Pancreas (tissue), 10 donors: ENCODE results near the gene MEG3. TPM values are rescaled to one million over a fixed set of nuclear protein-coding genes. Genes with fewer than 3 reads are reported as not detected.
A peak's percentile ranks its signal among the peaks of the same experiment; 100 is the strongest.

Source experiments
- ATAC-seq, 4 donors: fragments of 200-7000 bp; cut with Tn5 transposase; one replicate each; pipeline versions ENCODE4 v1.8.0 to v1.9.1; 2020; ENCODE audit warnings: mild to moderate bottlenecking in 4 of 4, moderate library complexity in 4 of 4
- DNase-seq, 6 donors: peaks; one replicate each; pipeline ENCODE4 v3.0.0-alpha.2; 2020
- FAIRE-seq: peaks from 2 replicates; lab custom pipeline; 2012; peaks lifted over from hg19 to GRCh38; lab: Jason Lieb, UNC
- H3K27ac ChIP-seq, 4 donors: fragments of 200-600 bp; sonication (generic); 1 replicate in 3 of 4; 2 replicates in 1 of 4; pipeline versions ENCODE4 v1.5.0 to v1.8.0; 2020
- H3K27me3 ChIP-seq, 4 donors: fragments of 200-600 bp; one replicate each; pipeline ENCODE4 v1.8.0; 2021
- H3K36me3 ChIP-seq, 3 donors: fragments of 200-600 bp; sonication (generic) in 1 of 3; one replicate each; pipeline versions ENCODE4 v1.5.0 to v1.8.0; 2020 to 2021
- H3K4me1 ChIP-seq, 3 donors: fragments of 200-600 bp; one replicate each; pipeline ENCODE4 v1.8.0; 2021
- H3K4me3 ChIP-seq, 4 donors: fragments of 200-600 bp; sonication (generic) in 2 of 4; one replicate each; pipeline versions ENCODE4 v1.5.0 to v1.8.0; 2020 to 2021
- H3K9me3 ChIP-seq, 4 donors: fragments of 200-600 bp; one replicate each; pipeline ENCODE4 v1.8.0; 2021
- CTCF ChIP-seq, 4 donors: fragments of 200-600 bp; sonication (generic) in 3 of 4; IDR thresholded peaks; one replicate each; pipeline versions ENCODE4 v1.5.0 to v1.8.0; 2021; ENCODE audit warnings: antibody characterized with exemption in 4 of 4
- WGBS, 2 donors: extraction: QIAGEN DNeasy Blood & Tissue Kit; methylation state at CpG; one replicate each; pipeline ENCODE4 v1.1.7; 2013; 5-methylcytosine and 5-hydroxymethylcytosine counted together
- intact Hi-C, 3 donors: fragments of 100-400 bp; cut with DNase I; formaldehyde crosslinking; loops; one replicate each; pipeline versions ENCODE4 v1.11.1 to v1.14.2; 2022
- microRNA-seq, 2 donors: library from miRNA; unstranded; fragments of <30 nt; microRNA quantifications; one replicate each; pipeline versions ENCODE4 to v1.1.0, GENCODE V29; 2019 to 2020
- polyA plus RNA-seq, 2 donors: library from polyadenylated mRNA; stranded (reverse); fragments of 200-250 nt; gene quantifications; one replicate each; pipeline ENCODE4 v1.2.3, GENCODE V29; 2013
- total RNA-seq, 6 donors: library from RNA; stranded (reverse); fragmentation: NEBNext Ultra II Directional in 4 of 6; extraction: Animal tissue kit (Norgen Biotek cat#: 25700) in 4 of 6; gene quantifications; one replicate each; pipeline versions ENCODE4 v1.2.1 to v1.2.4, GENCODE V29; 2021 to 2023
- donor health status: healthy with polysubstance abuse.
- donor health status: DM: no; HTN: no; CAD: no; lungs with moderate emphysema.
- donor health status: DM: no; HTN: no; CAD: no.
- donor health status: control.
- donor health status: control.
- donor health status: Bipolar disorder and iron deficiency.
- donor health status: DM: yes; HTN: yes; CAD: no.
- donor health status: DM: no; HTN: no; CAD: no.
- donor health status: DM: no; HTN: no; CAD: no.
- donor health status: DM: yes; HTN: yes; CAD: no.

Gene MEG3
- total and polyA plus RNA-seq, 8 donors, result 78.8 to 1,150 (median 332) TPM

DNA sequence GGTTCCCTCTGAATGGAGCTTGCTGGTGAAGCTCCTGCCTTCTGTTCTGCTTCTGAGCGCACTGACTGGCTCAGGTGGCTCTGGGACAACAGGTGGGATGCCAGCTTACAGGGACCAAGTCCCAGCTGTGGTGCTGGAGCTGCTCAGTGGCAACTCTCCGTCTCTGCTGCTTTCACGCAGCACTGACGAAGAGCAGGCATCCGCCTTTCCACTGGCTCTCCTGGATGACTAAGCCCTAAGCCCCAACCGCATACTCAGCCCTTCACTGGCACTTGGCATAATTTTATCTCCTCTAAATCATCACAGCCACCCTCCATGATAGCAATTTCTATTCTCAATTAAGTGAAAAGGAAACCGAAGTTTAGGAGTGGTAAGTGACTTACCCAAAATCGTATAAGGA, 81.3 kb downstream of the MEG3 start:
- no peak for TF ChIP-seq CTCF (IDR thresholded peaks at IDR 0.05)
- Histone ChIP-seq H3K27ac (no peak overlapping the region), H3K9me3 (no peaks in the 10 kb centered on the region), H3K4me1 (no peaks in the 10 kb centered on the region), H3K27me3 (no peaks in the 10 kb centered on the region), H3K36me3 (peaks cover 0 to 5% (median 0%) of the 10 kb centered on the region in 3 donors), H3K4me3 (no peak overlapping the region)
- FAIRE-seq (no peak), DNase-seq (peak in 1 of 6 donors; percentile 39), ATAC-seq (no peak)
- 81 to 83% methylated on average over 8 of the region's 8 CpGs for WGBS, 2 donors
- intact Hi-C loops, result no loop called here

DNA sequence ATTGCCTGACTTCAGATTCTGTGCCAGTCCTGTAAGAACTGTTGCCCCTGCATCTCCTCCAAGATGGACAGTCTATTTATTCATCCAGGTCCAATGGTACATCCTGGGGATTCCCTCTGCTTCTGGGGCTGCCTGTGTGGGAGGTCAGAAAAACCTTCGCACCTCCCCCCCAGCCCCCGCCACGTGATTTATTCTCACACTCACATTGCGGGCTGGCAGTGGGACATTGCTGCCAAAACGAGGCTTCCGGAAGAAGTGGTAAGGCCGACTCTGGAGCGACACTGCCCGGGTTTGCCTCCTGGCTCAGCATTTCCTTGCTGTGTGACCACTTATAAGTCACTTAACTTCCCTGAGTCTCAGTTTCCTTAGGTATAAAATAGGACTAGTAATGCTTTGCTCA, 83.5 kb downstream of the MEG3 start:
- DNase-seq (peak in 1 of 6 donors; percentile 49), FAIRE-seq (no peak), ATAC-seq (no peak)
- 74 to 84% methylated on average over 9 of the region's 9 CpGs for WGBS, 2 donors
- Histone ChIP-seq H3K27me3 (no peaks in the 10 kb centered on the region), H3K4me1 (no peaks in the 10 kb centered on the region), H3K36me3 (peaks cover 0 to 5% (median 0%) of the 10 kb centered on the region in 3 donors), H3K9me3 (no peaks in the 10 kb centered on the region), H3K27ac (no peak overlapping the region), H3K4me3 (no peak overlapping the region)
- TF ChIP-seq CTCF (IDR thresholded peaks at IDR 0.05), result no peak
- intact Hi-C loops, result no loop called here

Small RNA genes within 50 kb of the gene (microRNA-seq; reads per million reads assigned to microRNA genes)
- gene MIR127, result 779 to 2,419 reads per million in 2 donors
- 88.4 to 179 reads per million in 2 donors for gene MIR136
- 0 to 0.29 reads per million in 2 donors for gene MIR2392
- 223 to 344 reads per million in 2 donors for gene MIR337
- 52.1 to 68.3 reads per million in 2 donors for gene MIR431
- gene MIR432, result 145 to 190 reads per million in 2 donors
- gene MIR433, result 40.6 to 139 reads per million in 2 donors
- 160 to 601 reads per million in 2 donors for gene MIR493
- 1.8 to 4.2 reads per million in 2 donors for gene MIR665

Other genes with a start within 250 kb of the MEG3 start
- gene BEGAIN, start 238.7 kb upstream of the MEG3 start, total RNA-seq, result 10 to 100 TPM in 4 of 6 donors, 1 to 10 TPM in 2; 9.1 to 18.2 (median 13.2) TPM
- gene BEGAIN, start 238.7 kb upstream of the MEG3 start, polyA plus RNA-seq, result 10 to 100 TPM; 20.5 to 32.2 TPM
- gene DLK1, start 99.2 kb upstream of the MEG3 start, total RNA-seq, result 10 to 100 TPM in 4 of 6 donors, 1 to 10 TPM in 2; 7.7 to 65.5 (median 15.2) TPM
- gene DLK1, start 99.2 kb upstream of the MEG3 start, polyA plus RNA-seq, result 10 to 100 TPM in 1 of 2 donors, 1 to 10 TPM in 1; 8.0 to 51.1 TPM
- gene RTL1, start 77.6 kb downstream of the MEG3 start, total RNA-seq, result under 1 TPM in 3 of 6 donors, not detected in 3; 0.03 TPM
- under 1 TPM; 0.02 to 0.80 TPM for gene RTL1, start 77.6 kb downstream of the MEG3 start, polyA plus RNA-seq